ENCODE measurements around the gene ZNF12.
"Not testable (repeated sequence)": the region's sequence is repeated elsewhere in the genome, so short reads cannot be mapped to it uniquely, and the experiment has no call there.

The ZNF12 gene

GRCh38 chr7:6691103-6691502, 15.6 kb downstream of the ZNF12 start:
- DNase-seq, result no peak

- DNase-seq, result no peak
Measured at GRCh38 chr7:6680146-6680545, 26.6 kb downstream of the ZNF12 start.

- DNase-seq, result no peak
Measured at GRCh38 chr7:6675807-6676405, 30.8 kb downstream of the ZNF12 start.

- DNase-seq, result not testable (repeated sequence)
Measured at GRCh38 chr7:6670851-6671250, 35.9 kb downstream of the ZNF12 start.

- no peak for DNase-seq
Measured at GRCh38 chr7:6658618-6659345, 48.0 kb downstream of the ZNF12 start.

- DNase-seq, result no peak
Measured at GRCh38 chr7:6656413-6656812, 50.3 kb downstream of the ZNF12 start.

GRCh38 chr7:6655636-6656385, 50.9 kb downstream of the ZNF12 start:
- DNase-seq, result no peak

GRCh38 chr7:6654842-6655610, 51.7 kb downstream of the ZNF12 start:
- DNase-seq, result no peak

GRCh38 chr7:6654113-6654841, 52.5 kb downstream of the ZNF12 start:
- no peak for DNase-seq

- DNase-seq, result no peak
Measured at GRCh38 chr7:6653071-6654003, 53.4 kb downstream of the ZNF12 start.

- no peak for DNase-seq
Measured at GRCh38 chr7:6652446-6653011, 54.2 kb downstream of the ZNF12 start.

- DNase-seq, result no peak
Measured at GRCh38 chr7:6651851-6652445, 54.8 kb downstream of the ZNF12 start.

GRCh38 chr7:6650521-6651011, 56.2 kb downstream of the ZNF12 start:
- DNase-seq, result no peak

GRCh38 chr7:6650086-6650485, 56.7 kb downstream of the ZNF12 start:
- DNase-seq, result no peak

GRCh38 chr7:6649241-6649961, 57.3 kb downstream of the ZNF12 start:
- DNase-seq, result no peak

GRCh38 chr7:6648815-6649104, 58.0 kb downstream of the ZNF12 start:
- DNase-seq, result no peak

- no peak for DNase-seq
Measured at GRCh38 chr7:6648066-6648814, 58.5 kb downstream of the ZNF12 start.

GRCh38 chr7:6647541-6647940, 59.2 kb downstream of the ZNF12 start:
- DNase-seq, result no peak

GRCh38 chr7:6647080-6647479, 59.7 kb downstream of the ZNF12 start:
- no peak for DNase-seq
